H9 (cell line): Measurements from ENCODE around the gene KIF18B. TPM values are rescaled to one million over a fixed set of nuclear protein-coding genes. Genes with fewer than 3 reads are reported as not detected.

Experiments
- DNase-seq: peaks from one replicate; pipeline ENCODE4 v3.0.0-alpha.2; 2017
- H2AFZ ChIP-seq: one replicate; pipeline ENCODE4 v1.6.1; 2013; ENCODE audit warnings: mild to moderate bottlenecking, low read length, control low read depth, moderate library complexity
- H2AK5ac ChIP-seq: 2 replicates; pipeline ENCODE4 v1.6.1; 2013; ENCODE audit warnings: low read length, control low read depth, mixed read lengths; ENCODE audit not compliant: insufficient read length
- H2BK120ac ChIP-seq: one replicate; pipeline ENCODE4 v1.6.1; 2013; ENCODE audit warnings: low read depth, mild to moderate bottlenecking, low read length, control low read depth, inconsistent platforms; ENCODE audit not compliant: poor library complexity, severe bottlenecking
- H2BK12ac ChIP-seq: 2 replicates; pipeline ENCODE4 v1.6.1; 2013; ENCODE audit warnings: low read length, control low read depth, mixed read lengths, low read depth; ENCODE audit not compliant: insufficient read length
- H2BK15ac ChIP-seq: 2 replicates; pipeline ENCODE4 v1.6.1; 2013; ENCODE audit warnings: low read depth, low read length, control low read depth
- H2BK20ac ChIP-seq: one replicate; pipeline ENCODE4 v1.6.1; 2013; ENCODE audit warnings: low read depth, mild to moderate bottlenecking, low read length, control low read depth, inconsistent platforms; ENCODE audit not compliant: poor library complexity, severe bottlenecking
- H2BK5ac ChIP-seq: 2 replicates; pipeline ENCODE4 v1.6.1; 2013; ENCODE audit warnings: low read length, control low read depth, mixed read lengths; ENCODE audit not compliant: insufficient read length
- H3K14ac ChIP-seq: 2 replicates; pipeline ENCODE4 v1.6.1; 2013; ENCODE audit warnings: low read length, control low read depth; ENCODE audit not compliant: insufficient read depth
- H3K18ac ChIP-seq: 2 replicates; pipeline ENCODE4 v1.6.1; 2013; ENCODE audit warnings: low read depth, mild to moderate bottlenecking, mixed read lengths, low read length, control low read depth; ENCODE audit not compliant: insufficient read length
- H3K23ac ChIP-seq: 2 replicates; pipeline ENCODE4 v1.6.1; 2013; ENCODE audit warnings: low read length, control low read depth, mixed read lengths, low read depth; ENCODE audit not compliant: insufficient read length
- H3K23me2 ChIP-seq: 2 replicates; pipeline ENCODE4 v1.6.1; 2013; ENCODE audit warnings: low read depth, mild to moderate bottlenecking, mixed read lengths, low read length, control low read depth; ENCODE audit not compliant: insufficient read length, poor library complexity, severe bottlenecking
- H3K27ac ChIP-seq: 2 replicates; pipeline ENCODE4 v1.5.1; 2013; ENCODE audit warnings: low read length, control low read depth, mixed read lengths, low read depth; ENCODE audit not compliant: insufficient read length
- H3K27me3 ChIP-seq: 2 replicates; pipeline ENCODE4 v1.6.1; 2013; ENCODE audit warnings: low read length, control low read depth, inconsistent platforms; ENCODE audit not compliant: insufficient read depth
- H3K4ac ChIP-seq: 2 replicates; pipeline ENCODE4 v1.6.1; 2013; ENCODE audit warnings: low read depth, mild to moderate bottlenecking, control low read depth, inconsistent platforms, low read length, moderate library complexity
- H3K4me1 ChIP-seq: 2 replicates; pipeline ENCODE4 v1.6.1; 2013; ENCODE audit warnings: low read length, control low read depth, inconsistent platforms; ENCODE audit not compliant: insufficient read depth
- H3K4me2 ChIP-seq: 2 replicates; pipeline ENCODE4 v1.6.1; 2013; ENCODE audit warnings: low read length, control low read depth, mixed read lengths; ENCODE audit not compliant: insufficient read length, insufficient read depth
- H3K56ac ChIP-seq: 2 replicates; pipeline ENCODE4 v1.6.1; 2013; ENCODE audit warnings: low read depth, mild to moderate bottlenecking, mixed read lengths, low read length, control low read depth; ENCODE audit not compliant: insufficient read length
- H3K79me1 ChIP-seq: 2 replicates; pipeline ENCODE4 v1.6.1; 2013; ENCODE audit warnings: low read depth, mild to moderate bottlenecking, moderate library complexity, low read length, control low read depth, inconsistent platforms; ENCODE audit not compliant: insufficient read depth, poor library complexity, severe bottlenecking
- H3K79me2 ChIP-seq: 2 replicates; pipeline ENCODE4 v1.6.1; 2013; ENCODE audit warnings: low read length, control low read depth, inconsistent platforms; ENCODE audit not compliant: insufficient read depth
- H3K9ac ChIP-seq: 2 replicates; pipeline ENCODE4 v1.6.1; 2013; ENCODE audit warnings: low read length, control low read depth, mixed read lengths; ENCODE audit not compliant: insufficient read length; ENCODE audit errors: extremely low read depth
- H3K9me3 ChIP-seq: one replicate; pipeline ENCODE4 v1.6.1; 2013; ENCODE audit warnings: low read depth, low read length, inconsistent platforms; ENCODE audit not compliant: control insufficient read depth
- H3T11ph ChIP-seq: one replicate; pipeline ENCODE4 v1.6.1; 2013; ENCODE audit warnings: mild to moderate bottlenecking, low read length, control low read depth, inconsistent platforms
- H4K20me1 ChIP-seq: one replicate; pipeline ENCODE4 v1.6.1; 2013; ENCODE audit not compliant: control insufficient read depth, insufficient read length, insufficient read depth
- H4K5ac ChIP-seq: 2 replicates; pipeline ENCODE4 v1.6.1; 2013; ENCODE audit warnings: low read depth, mild to moderate bottlenecking, mixed read lengths, low read length, control low read depth; ENCODE audit not compliant: insufficient read length
- H4K8ac ChIP-seq: replicated peaks from 2 replicates; pipeline ENCODE4 v1.6.1; 2013; ENCODE audit warnings: low read length, control low read depth, mixed read lengths, low read depth; ENCODE audit not compliant: insufficient read length
- H4K91ac ChIP-seq: 2 replicates; pipeline ENCODE4 v1.6.1; 2013; ENCODE audit warnings: low read depth, mild to moderate bottlenecking, moderate library complexity, mixed read lengths, low read length, control low read depth; ENCODE audit not compliant: insufficient read length
- H3K27ac Mint-ChIP-seq, 3 experiments: 2 replicates in 2 of 3; 3 replicates in 1 of 3; pipeline ENCODE4 v1.8.0; 2020 to 2021; ENCODE audit warnings: mixed read lengths in 3 of 3, mild to moderate bottlenecking in 1 of 3, moderate library complexity in 1 of 3
- H3K27me3 Mint-ChIP-seq: 2 replicates; pipeline ENCODE4 v1.8.0; 2021; ENCODE audit warnings: low read depth, mild to moderate bottlenecking, moderate library complexity, mixed read lengths
- H3K36me3 Mint-ChIP-seq, 3 experiments: 2 replicates in 2 of 3; 3 replicates in 1 of 3; pipeline ENCODE4 v1.8.0; 2020 to 2021; ENCODE audit warnings: low read depth in 3 of 3, mixed read lengths in 3 of 3; ENCODE audit not compliant: insufficient read depth in 1 of 3
- H3K4me1 Mint-ChIP-seq, 2 experiments: 2 replicates each; pipeline ENCODE4 v1.8.0; 2020; ENCODE audit warnings: mixed read lengths in 2 of 2
- H3K4me3 Mint-ChIP-seq, 2 experiments: 2 replicates in 1 of 2; 3 replicates in 1 of 2; pipeline ENCODE4 v1.8.0; 2020 to 2021; ENCODE audit warnings: mild to moderate bottlenecking in 2 of 2, mixed read lengths in 2 of 2, moderate library complexity in 1 of 2
- H3K9me3 Mint-ChIP-seq, 2 experiments: 2 replicates in 1 of 2; 3 replicates in 1 of 2; pipeline ENCODE4 v1.8.0; 2020; ENCODE audit warnings: mild to moderate bottlenecking in 2 of 2, mixed read lengths in 2 of 2, moderate library complexity in 1 of 2
- CTCF ChIP-seq: fragments of 200-600 bp; sonication (generic); conservative IDR thresholded peaks from 3 replicates; pipeline ENCODE4 v1.8.0; 2021; ENCODE audit warnings: antibody characterized with exemption, mild to moderate bottlenecking
- whole genome bisulfite sequencing: extraction: QIAGEN DNeasy Blood & Tissue Kit; methylation state at CpG from one replicate; pipeline ENCODE4 v1.1.7; 2013; ENCODE audit warnings: missing lambda C conversion rate, low lambda C conversion rate, mixed read lengths; ENCODE audit not compliant: insufficient read length; ENCODE audit errors: extremely low coverage; 5-methylcytosine and 5-hydroxymethylcytosine counted together
- total RNA-seq: library from RNA; stranded (reverse); gene quantifications from 2 replicates; pipeline ENCODE4 v1.2.1, GENCODE V29; 2021

The KIF18B gene
- total RNA-seq, 1 experiment from 2014 or later: 51.8 TPM

GRCh38 chr17:44990994-44991393, 43.4 kb upstream of the KIF18B start:
- no peaks in the 10 kb centered on the region for H3K79me1 ChIP-seq
- no peak overlapping the region for H2BK15ac ChIP-seq
- H2AFZ ChIP-seq: no peak overlapping the region
- no peak overlapping the region for H3K9ac ChIP-seq
- H3K27me3 ChIP-seq: no peaks in the 10 kb centered on the region
- H3K18ac ChIP-seq: no peak overlapping the region
- no peak overlapping the region for H4K91ac ChIP-seq
- TF ChIP-seq CTCF: no peak
- H3K79me2 ChIP-seq: no peaks in the 10 kb centered on the region
- Mint-ChIP-seq H3K4me3 (no peak overlapping the region), H3K36me3 (no peaks in the 10 kb centered on the region; a peak in 1 of 7 replicates), H3K27me3 (peaks cover 13% of the 10 kb centered on the region), H3K27ac (no peak overlapping the region), H3K9me3 (no peaks in the 10 kb centered on the region; a peak in 1 of 5 replicates), H3K4me1 (peaks cover 18 to 32% of the 10 kb centered on the region in 2 experiments)
- no peak overlapping the region for H3K4ac ChIP-seq
- no peak overlapping the region for H3K23ac ChIP-seq
- no peak overlapping the region for H2BK20ac ChIP-seq
- no peak overlapping the region for H3K56ac ChIP-seq
- no peak overlapping the region for H2BK5ac ChIP-seq
- no peaks in the 10 kb centered on the region for H3K9me3 ChIP-seq
- H3K23me2 ChIP-seq: no peaks in the 10 kb centered on the region
- no peak overlapping the region for H2AK5ac ChIP-seq
- no peak overlapping the region for H3K4me2 ChIP-seq
- H3T11ph ChIP-seq: no peak overlapping the region
- no peaks in the 10 kb centered on the region for H3K4me1 ChIP-seq
- no peaks in the 10 kb centered on the region for H4K20me1 ChIP-seq
- H3K27ac ChIP-seq: no peak overlapping the region
- H4K5ac ChIP-seq: no peak overlapping the region
- H4K8ac ChIP-seq: no peak overlapping the region
- DNase-seq: no peak
- no peak overlapping the region for H3K14ac ChIP-seq
- WGBS: no CpG with 5 or more reads among the region's 10 CpGs
- no peak overlapping the region for H2BK120ac ChIP-seq
- H2BK12ac ChIP-seq: no peak overlapping the region
